ENCODE measurements around the gene FAM24B.

The FAM24B gene

DNA sequence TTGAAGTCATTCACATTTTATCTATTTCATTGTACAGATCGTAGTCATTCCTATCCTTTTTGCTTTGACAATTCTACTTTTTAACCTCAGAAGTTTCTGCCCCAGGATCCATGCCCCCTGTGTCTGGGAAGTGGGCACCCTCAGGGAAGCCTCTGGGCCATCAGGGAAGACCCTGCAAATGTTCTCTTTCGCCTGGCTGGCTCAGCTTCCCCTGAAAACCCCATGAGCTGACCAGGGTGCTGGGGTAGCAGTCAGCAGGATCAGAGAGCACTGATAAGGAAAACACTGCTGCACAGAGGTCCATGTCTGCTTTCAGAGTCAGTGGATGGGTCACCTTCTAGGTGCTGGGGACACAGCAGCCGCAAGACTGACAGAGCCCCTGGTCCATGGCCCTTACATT lies 57.6 kb downstream of the FAM24B start:
- DNase-seq = no peak

DNA sequence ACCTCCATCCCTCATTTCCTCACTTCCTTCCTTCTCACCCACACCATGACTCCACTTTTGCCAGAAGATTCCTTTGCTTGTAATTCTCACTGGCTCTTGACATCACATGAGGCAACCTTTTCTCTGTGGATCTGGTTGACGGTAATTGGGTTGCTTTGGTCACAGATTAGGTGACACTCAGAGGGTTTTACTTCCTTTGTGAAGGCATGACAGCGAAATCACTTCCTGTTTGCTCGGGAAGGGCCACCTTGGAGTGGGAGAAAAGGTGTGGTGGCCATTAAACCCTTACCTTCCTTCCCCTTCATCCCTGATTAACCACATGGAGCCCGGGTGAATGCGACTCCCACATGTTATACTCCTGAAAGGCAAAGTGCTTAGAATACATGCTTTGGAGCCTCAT lies 63.9 kb downstream of the FAM24B start:
- no peak for DNase-seq

DNA sequence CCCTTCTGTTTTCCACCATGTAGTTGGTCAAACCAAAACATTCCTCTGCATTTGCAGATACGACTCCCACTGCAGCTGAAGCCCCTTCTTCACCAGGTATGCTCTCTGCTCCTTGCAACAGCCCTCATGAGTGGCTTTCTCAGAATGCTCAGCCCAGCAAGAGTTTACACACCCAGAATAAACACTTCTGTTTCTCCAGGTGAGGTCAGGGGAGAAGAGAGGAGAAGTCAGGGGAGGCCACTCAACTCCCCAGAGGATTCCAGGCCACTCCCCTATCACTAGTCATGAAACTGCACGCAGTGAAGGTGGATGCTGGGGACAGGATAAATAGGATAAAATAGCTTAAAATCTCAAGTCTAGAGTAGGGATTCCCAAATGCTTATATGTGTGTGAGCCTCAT lies 64.9 kb downstream of the FAM24B start:
- no peak for DNase-seq

DNA sequence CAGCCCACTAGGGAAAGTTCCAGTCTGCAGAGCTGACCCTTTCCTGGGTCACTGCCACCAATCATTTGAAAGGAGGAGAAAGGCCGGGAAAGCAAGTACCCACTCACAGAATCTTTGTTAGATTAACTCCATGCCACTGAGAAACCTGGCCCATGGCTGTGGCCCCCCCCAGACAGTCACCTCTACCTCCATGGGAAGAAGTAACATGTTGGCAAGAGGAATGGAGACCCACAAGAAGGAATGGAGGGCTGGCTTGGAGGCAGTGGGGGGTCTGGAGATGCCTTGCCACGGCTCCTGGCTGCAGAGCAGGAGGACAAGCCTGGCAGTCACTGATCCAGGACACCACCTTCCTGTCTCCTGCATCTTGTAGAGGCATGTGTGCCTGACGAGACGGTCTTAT lies 66.6 kb downstream of the FAM24B start:
- no peak for DNase-seq

DNA sequence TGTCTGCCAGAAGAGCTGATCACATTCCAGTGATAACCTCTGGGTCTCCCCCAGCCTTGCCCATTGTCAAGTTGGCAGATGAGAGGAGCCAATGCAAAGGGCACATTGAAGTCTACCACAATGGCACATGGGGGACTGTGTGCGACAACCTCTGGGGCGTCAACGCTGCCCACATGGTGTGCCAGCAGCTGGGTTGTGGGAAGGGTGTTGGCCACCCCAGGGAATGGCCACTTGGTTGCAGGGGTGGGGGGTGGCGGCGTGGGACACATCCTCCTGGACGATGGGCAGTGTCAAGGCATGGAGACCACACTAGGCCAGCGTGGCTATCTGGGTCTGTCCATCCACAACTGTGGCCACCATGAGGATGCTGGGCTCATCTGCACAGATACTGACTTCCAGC lies 77.1 kb downstream of the FAM24B start:
- no peak for DNase-seq

All from inflammatory macrophage treated with lipopolysaccharide for 1 hour (primary cell).